Activated naive CD4-positive, alpha-beta T cell treated with anti-CD3 and anti-CD28 coated beads for 36 hours (primary cell): Measurements from ENCODE around the gene SSH2. TPM values are rescaled to one million over a fixed set of nuclear protein-coding genes. Genes with fewer than 3 reads are reported as not detected.

Experiments used
- CTCF ChIA-PET: fragments of 350-600 bp; sonication (Branson Sonifier 250); formaldehyde crosslinking; loops from one replicate; lab custom pipeline; 2021; ENCODE audit warnings: antibody characterized with exemption; lab: Charles Lee
- DNase-seq: peaks from one replicate; pipeline ENCODE4 v3.0.0-alpha.2; 2020
- H3K27ac Mint-ChIP-seq: one replicate; pipeline ENCODE4 v1.8.0; 2021; ENCODE audit warnings: mild to moderate bottlenecking, mixed read lengths
- H3K27me3 Mint-ChIP-seq: one replicate; pipeline ENCODE4 v1.8.0; 2021; ENCODE audit warnings: low read depth, mixed read lengths
- H3K36me3 Mint-ChIP-seq: one replicate; pipeline ENCODE4 v1.8.0; 2021; ENCODE audit warnings: low read depth, mixed read lengths
- H3K4me1 Mint-ChIP-seq: one replicate; pipeline ENCODE4 v1.8.0; 2021; ENCODE audit warnings: low read depth, mixed read lengths
- H3K4me3 Mint-ChIP-seq: one replicate; pipeline ENCODE4 v1.8.0; 2021; ENCODE audit warnings: mild to moderate bottlenecking, moderate library complexity, mixed read lengths
- H3K9me3 Mint-ChIP-seq: one replicate; pipeline ENCODE4 v1.8.0; 2021; ENCODE audit warnings: mixed read lengths
- intact Hi-C: fragments of 100-400 bp; cut with micrococcal nuclease; formaldehyde crosslinking; loops from one replicate; pipeline ENCODE4 v1.15.1; 2023
- total RNA-seq, 2 experiments: library from RNA; stranded (reverse); gene quantifications; one replicate each; pipeline ENCODE4 v1.2.3, GENCODE V29; 2021

The SSH2 gene
- total RNA-seq, 2 experiments from 2014 or later: 32.4 to 35.3 TPM

DNA sequence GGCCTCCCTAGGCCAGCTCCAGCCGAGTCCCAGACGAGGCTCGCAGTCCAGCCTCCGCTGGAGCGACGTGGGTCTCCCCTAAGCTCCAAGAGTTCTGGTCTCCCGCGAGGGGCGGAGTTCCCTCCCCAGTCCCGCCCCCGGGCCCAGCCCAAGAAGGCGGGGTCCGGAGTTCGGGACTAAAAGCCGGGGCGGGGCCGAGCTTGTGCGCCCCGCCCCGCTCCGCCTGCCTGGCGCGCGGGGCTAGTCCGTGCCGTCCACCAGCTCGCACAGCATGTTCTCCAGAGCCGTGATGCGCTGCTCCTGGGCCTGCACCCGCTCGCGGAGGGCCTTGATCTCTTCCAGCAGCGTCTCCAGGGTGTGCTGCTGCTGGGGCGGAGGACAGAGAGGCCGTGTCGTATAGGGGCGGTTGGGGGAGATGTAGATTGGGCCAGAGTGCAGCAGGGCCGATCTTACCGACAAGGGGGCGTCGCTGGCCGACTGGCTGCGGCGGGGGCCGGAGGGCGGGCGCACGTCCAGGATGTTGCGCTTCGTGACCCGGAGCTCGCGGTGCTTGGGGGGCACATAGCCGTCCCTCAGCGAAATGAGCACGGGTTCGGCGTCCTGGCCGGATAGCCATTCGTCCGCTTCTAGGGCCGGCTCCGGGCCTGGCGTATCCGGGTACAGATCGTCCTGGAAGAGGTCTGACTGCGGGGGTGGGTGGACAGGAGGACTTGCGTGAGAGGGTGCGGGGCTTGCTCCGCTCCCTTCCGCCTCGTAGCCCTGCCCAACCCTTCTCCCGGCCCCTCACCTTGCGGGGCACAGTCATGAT, 314.3 kb downstream of the SSH2 start:
- H3K36me3 Mint-ChIP-seq: peaks cover 3% of the 10 kb centered on the region
- H3K4me3 Mint-ChIP-seq: peak overlapping the region; percentile 81
- intact Hi-C loops: loop anchor here (1.0 to 5.0 kb wide), 4 partner anchors 9 to 323 kb away; partner anchors contain the start of genes ABHD15 and TAOK1
- peaks cover 9% of the 10 kb centered on the region for H3K27me3 Mint-ChIP-seq
- no peaks in the 10 kb centered on the region for H3K9me3 Mint-ChIP-seq
- CTCF ChIA-PET: interaction anchor here (0.5 to 8.6 kb wide), 29 partner anchors 9 to 467 kb away, joined by 3 to 91 read pairs (median 3); partner anchors contain the start of genes ABHD15, ANKRD13B and SSH2
- DNase-seq: peak; percentile 83
- H3K4me1 Mint-ChIP-seq: peaks cover 40% of the 10 kb centered on the region
- no peak overlapping the region for H3K27ac Mint-ChIP-seq

DNA sequence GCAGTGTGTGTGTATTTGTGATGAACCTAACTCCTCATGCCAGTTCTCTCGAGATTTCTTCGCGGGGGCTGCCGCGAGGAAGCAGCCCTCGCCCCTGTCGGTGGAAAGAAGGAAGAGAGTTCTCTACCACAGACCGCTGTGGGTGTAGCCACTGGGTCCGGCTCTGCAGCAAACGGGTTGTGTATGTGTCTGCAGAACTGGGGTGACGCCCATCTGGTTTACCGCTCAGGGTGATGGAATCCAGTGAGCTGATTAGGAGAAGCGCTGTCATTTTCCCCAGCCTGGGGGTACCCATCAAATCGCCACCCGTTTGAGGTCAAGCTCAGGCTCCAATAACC, 315.0 kb downstream of the SSH2 start:
- peaks cover 9% of the 10 kb centered on the region for H3K27me3 Mint-ChIP-seq
- H3K4me3 Mint-ChIP-seq: peak overlapping the region; percentile 81
- H3K27ac Mint-ChIP-seq: no peak overlapping the region
- no peaks in the 10 kb centered on the region for H3K9me3 Mint-ChIP-seq
- peak; percentile 50 for DNase-seq
- peaks cover 40% of the 10 kb centered on the region for H3K4me1 Mint-ChIP-seq
- CTCF ChIA-PET: interaction anchor here (0.5 to 8.6 kb wide), 19 partner anchors 10 to 466 kb away, joined by 3 to 91 read pairs (median 3); partner anchors contain the start of genes ABHD15, ANKRD13B and SSH2
- H3K36me3 Mint-ChIP-seq: no peaks in the 10 kb centered on the region
- intact Hi-C loops: loop anchor here (1.0 to 5.0 kb wide), 4 partner anchors 9 to 322 kb away; partner anchors contain the start of genes ABHD15 and TAOK1

DNA sequence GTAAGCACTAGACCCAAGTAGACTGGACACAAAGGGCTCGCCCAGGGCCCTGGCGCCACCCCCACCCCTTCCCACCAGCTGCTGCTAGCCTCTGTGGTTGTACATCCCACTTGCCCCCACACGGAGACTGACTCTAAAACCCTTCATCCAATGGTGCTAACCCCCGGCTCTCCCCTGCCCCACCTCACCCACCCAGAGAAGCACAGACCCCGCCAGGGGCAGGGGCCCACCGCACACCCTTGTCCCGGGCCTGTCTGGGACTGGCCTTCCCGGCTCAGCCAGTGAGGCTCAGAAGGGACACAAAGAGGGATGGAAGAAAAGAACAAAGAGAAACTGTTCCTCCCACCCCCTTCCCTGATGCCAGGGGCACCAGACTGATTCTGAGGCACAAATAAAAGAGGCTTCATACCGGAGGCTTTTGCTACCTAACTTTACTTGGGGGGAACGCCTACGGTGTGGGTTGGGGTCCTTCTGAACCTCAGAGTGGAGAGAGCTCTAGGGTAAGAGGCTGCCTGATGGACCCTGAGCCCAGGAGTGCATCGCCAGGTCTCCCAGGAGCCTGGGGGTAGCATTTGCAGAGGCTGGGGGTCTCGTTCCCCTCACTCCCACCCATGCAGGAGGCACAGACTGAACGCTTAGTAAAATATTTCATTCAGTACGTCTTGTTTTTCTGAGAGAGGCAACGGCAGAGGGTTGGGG, 315.5 kb downstream of the SSH2 start:
- intact Hi-C loops: loop anchor here (1.0 to 5.0 kb wide), 5 partner anchors 10 to 467 kb away; partner anchors contain the start of genes ABHD15 and TAOK1
- CTCF ChIA-PET: interaction anchor here (0.8 to 8.6 kb wide), 14 partner anchors 9 to 316 kb away, joined by 3 to 91 read pairs (median 6); partner anchors contain the start of genes ABHD15, ANKRD13B and SSH2
- peaks cover 9% of the 10 kb centered on the region for H3K27me3 Mint-ChIP-seq
- peaks cover 40% of the 10 kb centered on the region for H3K4me1 Mint-ChIP-seq
- no peak overlapping the region for H3K27ac Mint-ChIP-seq
- H3K4me3 Mint-ChIP-seq: peak overlapping the region; percentile 81
- no peaks in the 10 kb centered on the region for H3K36me3 Mint-ChIP-seq
- no peaks in the 10 kb centered on the region for H3K9me3 Mint-ChIP-seq
- DNase-seq: no peak

GRCh38 chr17:29613856-29614255, 316.2 kb downstream of the SSH2 start:
- H3K27ac Mint-ChIP-seq: no peak overlapping the region
- no peaks in the 10 kb centered on the region for H3K36me3 Mint-ChIP-seq
- H3K4me3 Mint-ChIP-seq: peak overlapping the region; percentile 43
- DNase-seq: no peak
- peaks cover 9% of the 10 kb centered on the region for H3K27me3 Mint-ChIP-seq
- H3K4me1 Mint-ChIP-seq: peaks cover 40% of the 10 kb centered on the region
- no peaks in the 10 kb centered on the region for H3K9me3 Mint-ChIP-seq
- CTCF ChIA-PET: interaction anchor here (0.9 to 8.6 kb wide), 13 partner anchors 9 to 317 kb away, joined by 3 to 91 read pairs (median 5); partner anchors contain the start of genes ABHD15 and ANKRD13B
- intact Hi-C loops: loop anchor here (1.0 to 5.0 kb wide), 4 partner anchors 34 to 467 kb away; no protein-coding TSS in a partner anchor

- H3K4me1 Mint-ChIP-seq: peaks cover 38% of the 10 kb centered on the region
- H3K4me3 Mint-ChIP-seq: peak overlapping the region; percentile 43
- peaks cover 9% of the 10 kb centered on the region for H3K27me3 Mint-ChIP-seq
- H3K9me3 Mint-ChIP-seq: no peaks in the 10 kb centered on the region
- no peaks in the 10 kb centered on the region for H3K36me3 Mint-ChIP-seq
- intact Hi-C loops: loop anchor here (1.0 to 5.0 kb wide), 3 partner anchors 33 to 466 kb away; no protein-coding TSS in a partner anchor
- CTCF ChIA-PET: interaction anchor here (0.7 to 8.6 kb wide), 15 partner anchors 10 to 318 kb away, joined by 3 to 91 read pairs (median 4); partner anchors contain the start of gene ANKRD13B
- peak; percentile 97 for DNase-seq
- H3K27ac Mint-ChIP-seq: no peak overlapping the region
Observed at GRCh38 chr17:29613352-29613837, 316.6 kb downstream of the SSH2 start.

GRCh38 chr17:29612404-29613280, 317.4 kb downstream of the SSH2 start:
- Mint-ChIP-seq H3K27me3 (peaks cover 9% of the 10 kb centered on the region), H3K4me1 (peaks cover 37% of the 10 kb centered on the region), H3K4me3 (peak overlapping the region; percentile 51), H3K36me3 (no peaks in the 10 kb centered on the region), H3K27ac (no peak overlapping the region), H3K9me3 (no peaks in the 10 kb centered on the region)
- CTCF ChIA-PET: interaction anchor here (0.7 to 8.6 kb wide), 14 partner anchors 9 to 318 kb away, joined by 3 to 91 read pairs (median 4); partner anchors contain the start of gene ANKRD13B
- intact Hi-C loops: loop anchor here (1.0 to 5.0 kb wide), 3 partner anchors 32 to 465 kb away; no protein-coding TSS in a partner anchor
- no peak for DNase-seq

DNA sequence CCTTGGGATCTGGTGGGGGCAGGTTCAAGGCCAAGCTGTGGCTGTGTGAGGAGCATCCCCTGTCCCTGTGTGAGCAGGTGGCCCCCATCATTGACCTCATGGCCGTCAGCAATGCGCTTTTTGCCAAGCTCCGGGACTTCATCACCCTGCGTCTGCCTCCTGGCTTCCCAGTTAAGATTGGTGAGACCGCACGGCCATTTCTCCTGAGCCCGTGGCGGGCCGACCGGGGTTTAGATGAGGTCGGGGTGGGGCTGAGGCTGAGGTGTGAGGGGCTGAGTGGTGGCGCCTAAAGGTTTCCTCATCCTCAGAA, 318.0 kb downstream of the SSH2 start:
- Mint-ChIP-seq H3K4me1 (peaks cover 33% of the 10 kb centered on the region), H3K27ac (no peak overlapping the region), H3K9me3 (no peaks in the 10 kb centered on the region), H3K36me3 (no peaks in the 10 kb centered on the region), H3K4me3 (no peak overlapping the region), H3K27me3 (peaks cover 9% of the 10 kb centered on the region)
- DNase-seq: no peak
- CTCF ChIA-PET: interaction anchor here (3.3 to 8.6 kb wide), 2 partner anchors 19 to 33 kb away, joined by 28 to 91 read pairs; partner anchors contain the start of gene ANKRD13B
- intact Hi-C loops: loop anchor here (5.0 kb wide), 1 partner anchor 465 kb away; no protein-coding TSS in a partner anchor

- peaks cover 28% of the 10 kb centered on the region for H3K4me1 Mint-ChIP-seq
- H3K9me3 Mint-ChIP-seq: no peaks in the 10 kb centered on the region
- CTCF ChIA-PET: interaction anchor here (3.3 to 8.6 kb wide), 2 partner anchors 19 to 32 kb away, joined by 28 to 91 read pairs; partner anchors contain the start of gene ANKRD13B
- no peak for DNase-seq
- peaks cover 4% of the 10 kb centered on the region for H3K27me3 Mint-ChIP-seq
- intact Hi-C loops: loop anchor here (5.0 kb wide), 1 partner anchor 464 kb away; no protein-coding TSS in a partner anchor
- no peak overlapping the region for H3K4me3 Mint-ChIP-seq
- no peaks in the 10 kb centered on the region for H3K36me3 Mint-ChIP-seq
- H3K27ac Mint-ChIP-seq: no peak overlapping the region
Observed at GRCh38 chr17:29611351-29612093, 318.5 kb downstream of the SSH2 start.

DNA sequence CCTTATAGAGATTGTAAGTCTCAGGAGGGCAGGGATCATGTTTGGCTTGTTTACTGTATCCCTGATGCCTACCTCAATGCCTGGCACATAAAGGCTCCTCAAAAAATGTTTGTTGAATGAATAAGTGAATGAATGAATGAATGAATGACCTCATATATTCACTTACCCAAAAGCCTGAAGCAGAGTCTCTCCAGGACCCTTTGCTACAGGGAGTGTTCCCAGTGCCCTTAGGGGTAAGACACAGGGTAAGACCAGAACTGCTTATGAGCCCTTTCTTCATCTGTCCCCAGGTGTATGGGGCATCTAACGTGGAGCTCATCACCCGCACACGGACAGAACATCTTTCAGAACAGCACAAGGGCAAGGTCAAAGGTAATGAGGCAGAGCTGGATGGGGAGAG, 319.6 kb downstream of the SSH2 start:
- Mint-ChIP-seq H3K36me3 (no peaks in the 10 kb centered on the region), H3K27me3 (no peaks in the 10 kb centered on the region), H3K4me1 (peaks cover 19% of the 10 kb centered on the region), H3K4me3 (no peak overlapping the region), H3K9me3 (no peaks in the 10 kb centered on the region), H3K27ac (no peak overlapping the region)
- no peak for DNase-seq
- CTCF ChIA-PET: interaction anchor here (1.0 kb wide), 1 partner anchor 22 kb away, joined by 3 read pairs; no protein-coding TSS in a partner anchor
- intact Hi-C loops: loop anchor here (5.0 kb wide), 1 partner anchor 463 kb away; no protein-coding TSS in a partner anchor

DNA sequence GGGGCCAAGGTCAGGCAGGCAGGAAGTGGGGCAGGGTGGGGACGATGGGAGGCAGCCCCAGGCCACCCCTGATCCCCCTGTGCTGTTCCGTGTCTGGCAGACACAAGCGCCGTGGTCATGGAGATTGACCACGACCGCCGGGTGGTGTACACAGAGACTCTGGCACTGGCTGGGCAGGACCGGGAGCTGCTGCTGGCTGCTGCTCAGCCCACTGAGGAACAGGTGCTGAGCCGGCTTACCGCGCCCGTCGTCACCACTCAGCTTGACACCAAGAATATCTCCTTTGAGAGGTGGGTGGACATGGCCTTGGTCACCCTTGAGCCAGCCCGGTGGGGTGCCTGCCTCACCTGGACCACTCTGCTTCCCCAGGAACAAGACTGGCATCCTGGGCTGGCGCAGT, 321.0 kb downstream of the SSH2 start:
- H3K4me3 Mint-ChIP-seq: no peak overlapping the region
- no peaks in the 10 kb centered on the region for H3K36me3 Mint-ChIP-seq
- DNase-seq: no peak
- no peaks in the 10 kb centered on the region for H3K27me3 Mint-ChIP-seq
- CTCF ChIA-PET: interaction anchor here (1.4 kb wide), 1 partner anchor 8 kb away, joined by 8 read pairs; no protein-coding TSS in a partner anchor
- peaks cover 5% of the 10 kb centered on the region for H3K4me1 Mint-ChIP-seq
- H3K9me3 Mint-ChIP-seq: no peaks in the 10 kb centered on the region
- H3K27ac Mint-ChIP-seq: no peak overlapping the region
- intact Hi-C loops: no loop called here
